Thyroid gland (tissue), 4 donors: ENCODE measurements around the gene MANEA.

Experiments used
- POLR2A ChIP-seq, 2 donors: fragments of 450-650 bp; IDR thresholded peaks; one replicate each; pipeline ENCODE4 v1.6.1; 2017; ENCODE audit warnings: antibody characterized with exemption in 2 of 2, mild to moderate bottlenecking in 2 of 2, moderate library complexity in 1 of 2
- TF ChIP-seq, protein P1 (sequence below), 6 experiments: fragments of 200-600 bp in 3 of 6; fragments of 450-650 bp in 3 of 6; sonication (generic) in 3 of 6; IDR thresholded peaks; one replicate each; pipeline ENCODE4 v1.5.1; 2016 to 2019; ENCODE audit warnings: antibody characterized with exemption in 6 of 6, mild to moderate bottlenecking in 2 of 6, inconsistent platforms in 1 of 6, moderate library complexity in 1 of 6

GRCh38 chr6:95581073-95581472, 3.7 kb downstream of the MANEA start:
- TF ChIP-seq, protein P1, sequence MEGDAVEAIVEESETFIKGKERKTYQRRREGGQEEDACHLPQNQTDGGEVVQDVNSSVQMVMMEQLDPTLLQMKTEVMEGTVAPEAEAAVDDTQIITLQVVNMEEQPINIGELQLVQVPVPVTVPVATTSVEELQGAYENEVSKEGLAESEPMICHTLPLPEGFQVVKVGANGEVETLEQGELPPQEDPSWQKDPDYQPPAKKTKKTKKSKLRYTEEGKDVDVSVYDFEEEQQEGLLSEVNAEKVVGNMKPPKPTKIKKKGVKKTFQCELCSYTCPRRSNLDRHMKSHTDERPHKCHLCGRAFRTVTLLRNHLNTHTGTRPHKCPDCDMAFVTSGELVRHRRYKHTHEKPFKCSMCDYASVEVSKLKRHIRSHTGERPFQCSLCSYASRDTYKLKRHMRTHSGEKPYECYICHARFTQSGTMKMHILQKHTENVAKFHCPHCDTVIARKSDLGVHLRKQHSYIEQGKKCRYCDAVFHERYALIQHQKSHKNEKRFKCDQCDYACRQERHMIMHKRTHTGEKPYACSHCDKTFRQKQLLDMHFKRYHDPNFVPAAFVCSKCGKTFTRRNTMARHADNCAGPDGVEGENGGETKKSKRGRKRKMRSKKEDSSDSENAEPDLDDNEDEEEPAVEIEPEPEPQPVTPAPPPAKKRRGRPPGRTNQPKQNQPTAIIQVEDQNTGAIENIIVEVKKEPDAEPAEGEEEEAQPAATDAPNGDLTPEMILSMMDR (IDR thresholded peaks at IDR 0.05) = no peak
- no peak for TF ChIP-seq POLR2A (IDR thresholded peaks at IDR 0.05)
